Transverse colon (tissue), 4 donors: ENCODE measurements around the gene DPAGT1. TPM values are rescaled to one million over a fixed set of nuclear protein-coding genes. Genes with fewer than 3 reads are reported as not detected.

ENCODE experiments used
- DNase-seq: peaks from one replicate; pipeline ENCODE4 v3.0.0-alpha.2; 2019
- H3K27ac ChIP-seq, 4 donors: fragments of 200-600 bp; sonication (generic); 2 replicates each; pipeline ENCODE4 v1.5.1; 2016 to 2018; ENCODE audit warnings: inconsistent platforms in 4 of 4
- H3K27me3 ChIP-seq: fragments of 200-600 bp; sonication (generic); 2 replicates; pipeline ENCODE4 v1.5.1; 2017; ENCODE audit warnings: inconsistent platforms
- H3K36me3 ChIP-seq, 4 donors: fragments of 200-600 bp; sonication (generic); 2 replicates each; pipeline ENCODE4 v1.5.1; 2017 to 2019; ENCODE audit warnings: inconsistent platforms in 4 of 4
- H3K4me1 ChIP-seq, 4 donors: fragments of 200-600 bp; sonication (generic); 2 replicates each; pipeline ENCODE4 v1.5.1; 2017 to 2020; ENCODE audit warnings: inconsistent platforms in 4 of 4
- H3K4me3 ChIP-seq, 4 donors: fragments of 200-600 bp; sonication (generic); 1 replicate in 1 of 4; 2 replicates in 3 of 4; pipeline versions ENCODE4 v1.5.1 to v1.6.1; 2017 to 2019; ENCODE audit warnings: inconsistent platforms in 4 of 4
- H3K9me3 ChIP-seq, 2 donors: fragments of 200-600 bp; sonication (generic); 2 replicates each; pipeline ENCODE4 v1.5.1; 2017 to 2019; ENCODE audit warnings: inconsistent platforms in 2 of 2
- CTCF ChIP-seq, 5 experiments: fragments of 200-600 bp in 3 of 5; fragments of 450-650 bp in 2 of 5; sonication (generic) in 3 of 5; IDR thresholded peaks; 1 replicate in 2 of 5; 2 replicates in 3 of 5; pipeline ENCODE4 v1.5.1; 2016 to 2017; ENCODE audit warnings: antibody characterized with exemption in 5 of 5, inconsistent platforms in 3 of 5, mild to moderate bottlenecking in 2 of 5, moderate library complexity in 1 of 5
- EP300 ChIP-seq: sonication (generic); formaldehyde crosslinking; IDR thresholded peaks from one replicate; pipeline ENCODE4 v1.6.1; 2017; ENCODE audit warnings: antibody characterized with exemption, low read depth
- POLR2A ChIP-seq: fragments of 450-650 bp; IDR thresholded peaks from one replicate; pipeline ENCODE4 v1.6.1; 2016; ENCODE audit warnings: antibody characterized with exemption, mild to moderate bottlenecking, moderate library complexity
- POLR2AphosphoS5 ChIP-seq, 3 donors: sonication (generic); formaldehyde crosslinking; IDR thresholded peaks; one replicate each; pipeline ENCODE4 v1.6.1; 2016; ENCODE audit warnings: antibody characterized with exemption in 3 of 3
- WGBS, 2 donors: methylation state at CpG; one replicate each; pipeline ENCODE4 v1.1.5; 2018; ENCODE audit warnings: low coverage in 1 of 2; 5-methylcytosine and 5-hydroxymethylcytosine counted together
- in situ Hi-C, 4 donors: fragments of 200-750 bp; cut with MboI; loops; one replicate each; pipeline versions ENCODE4 v1.15.0 to v1.15.1; 2017; ENCODE audit warnings: low sequenced_read_pairs in 3 of 4, low pct_ligation_motif_present in 1 of 4, low pct_unique_long_range_greater_than_20kb in 1 of 4
- intact Hi-C: fragments of 100-400 bp; cut with DNase I; formaldehyde crosslinking; loops from one replicate; pipeline ENCODE4 v1.15.1; 2023; ENCODE audit warnings: low total_unique reads
- total RNA-seq, 4 donors: library from RNA; depleted of rRNA; stranded (reverse); fragments of >200 nt; gene quantifications; one replicate each; pipeline ENCODE4 v1.1.0, GENCODE V29; 2016

DPAGT1 gene
- total RNA-seq, 4 donors from 2014 or later, result 4.5 to 63.9 (median 26.3) TPM

DNA sequence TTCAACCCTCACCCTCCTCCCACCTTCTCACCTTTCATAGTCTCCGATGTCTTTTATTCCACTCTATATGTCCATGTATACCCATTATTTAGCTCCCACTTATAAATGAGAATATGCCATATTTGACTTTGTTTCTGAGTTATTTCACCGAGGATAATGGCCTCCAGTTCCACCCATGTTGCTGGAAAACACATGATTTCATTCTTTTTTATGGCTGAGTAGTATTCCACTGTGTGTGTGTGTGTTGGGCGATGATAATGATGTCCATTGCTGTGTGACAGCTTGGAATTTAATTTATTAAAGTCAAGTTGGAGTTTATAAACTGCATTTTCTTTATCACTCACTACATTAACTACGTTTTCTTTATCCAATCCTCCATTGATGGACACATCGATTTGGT lies 16.6 kb upstream of the DPAGT1 start:
- H3K4me3 ChIP-seq, result no peak overlapping the region
- no peaks in the 10 kb centered on the region for H3K27me3 ChIP-seq
- peaks cover 0 to 10% (median 2%) of the 10 kb centered on the region in 4 donors for H3K36me3 ChIP-seq
- intact Hi-C loops, result no loop called here
- in situ Hi-C loops, result no loop called here
- H3K4me1 ChIP-seq, result peaks cover 7 to 22% (median 15%) of the 10 kb centered on the region in 4 donors
- WGBS, 2 donors, result 92 to 96% methylated on average over 5 of the region's 5 CpGs
- TF ChIP-seq POLR2A, result no peak
- no peak for TF ChIP-seq CTCF (IDR thresholded peaks at IDR 0.05)
- H3K9me3 ChIP-seq, result no peaks in the 10 kb centered on the region
- H3K27ac ChIP-seq, result no peak overlapping the region
- no peak for DNase-seq

- Histone ChIP-seq H3K27ac (no peak overlapping the region), H3K27me3 (no peaks in the 10 kb centered on the region), H3K9me3 (no peaks in the 10 kb centered on the region), H3K4me3 (no peak overlapping the region), H3K36me3 (peaks cover 0 to 13% (median 2%) of the 10 kb centered on the region in 4 donors), H3K4me1 (peaks cover under 1 to 12% (median 9%) of the 10 kb centered on the region in 4 donors)
- DNase-seq, result no peak
- 93 to 100% methylated on average over 1 to 3 of the region's 3 CpGs for WGBS, 2 donors
- intact Hi-C loops (no loop called here), in situ Hi-C loops (no loop called here)
- TF ChIP-seq EP300 (no peak), CTCF (IDR thresholded peaks at IDR 0.05) (no peak), POLR2AphosphoS5 (IDR thresholded peaks at IDR 0.05) (no peak), POLR2A (no peak)
These were observed 15.5 kb upstream of the DPAGT1 start for GRCh38 chr11:119117004-119117706.

DNA sequence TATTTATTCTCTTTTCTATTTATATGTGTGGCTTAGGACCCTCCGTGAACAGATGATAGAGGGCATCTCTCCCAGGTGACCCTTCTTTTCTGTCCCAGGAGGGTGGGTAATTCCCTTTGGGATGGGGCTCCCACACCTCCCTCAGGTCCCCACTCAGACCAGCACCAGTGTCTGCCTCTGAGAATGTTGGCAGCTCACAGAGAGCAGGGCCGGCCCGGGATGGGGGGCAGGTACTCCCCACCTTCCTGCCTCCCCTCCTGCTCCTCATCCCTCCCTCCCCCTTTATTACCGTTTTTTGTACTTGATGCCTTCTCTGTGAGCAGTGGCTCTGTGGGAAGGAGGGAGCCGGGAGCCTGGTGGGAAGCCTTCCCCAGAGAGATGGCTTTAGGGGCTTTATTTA lies 14.9 kb upstream of the DPAGT1 start:
- no peak for DNase-seq
- Histone ChIP-seq H3K9me3 (no peaks in the 10 kb centered on the region), H3K4me3 (no peak overlapping the region), H3K27me3 (no peaks in the 10 kb centered on the region), H3K4me1 (peaks cover 0 to 10% (median 6%) of the 10 kb centered on the region in 4 donors), H3K36me3 (peaks cover 0 to 18% (median 2%) of the 10 kb centered on the region in 4 donors), H3K27ac (peak overlapping the region; percentile 32 to 48 (median 41))
- 60 to 84% methylated on average over 2 to 5 of the region's 5 CpGs for WGBS, 2 donors
- in situ Hi-C loops, result no loop called here
- TF ChIP-seq POLR2AphosphoS5 (IDR thresholded peaks at IDR 0.05) (no peak), CTCF (IDR thresholded peaks at IDR 0.05) (no peak), EP300 (no peak), POLR2A (no peak)
- intact Hi-C loops, result no loop called here

- TF ChIP-seq POLR2AphosphoS5 (IDR thresholded peaks at IDR 0.05), result no peak
- no peak for TF ChIP-seq POLR2A
- no peak for TF ChIP-seq EP300
- no peak for TF ChIP-seq CTCF (IDR thresholded peaks at IDR 0.05)
- H3K4me1 ChIP-seq, result peaks cover 0 to 10% (median 6%) of the 10 kb centered on the region in 4 donors
- intact Hi-C loops (no loop called here), in situ Hi-C loops (no loop called here)
- no peak for DNase-seq
- no peaks in the 10 kb centered on the region for H3K9me3 ChIP-seq
- H3K27me3 ChIP-seq, result no peaks in the 10 kb centered on the region
- H3K27ac ChIP-seq, result peak overlapping the region; percentile 32 to 48 (median 41)
- H3K36me3 ChIP-seq, result peaks cover 0 to 22% (median 2%) of the 10 kb centered on the region in 4 donors
- 93% methylated on average over 10 of the region's 10 CpGs; no CpG with 5 or more reads in 1 of the 2 donors for WGBS, 2 donors
- no peak overlapping the region for H3K4me3 ChIP-seq
These were observed 14.6 kb upstream of the DPAGT1 start for GRCh38 chr11:119116235-119116594.
